Measurements from ENCODE around the gene SGSH.

SGSH gene

GRCh38 chr17:80164185-80164584 lies 55.9 kb downstream of the SGSH start:
- DNase-seq (ENCODE audit: low spot score) = no peak

GRCh38 chr17:80163336-80163735 lies 56.8 kb downstream of the SGSH start:
- Histone ChIP-seq H3K36me3 (ENCODE audit: low read depth) (no peaks in the 10 kb centered on the region), H3K9me3 (ENCODE audit: severe bottlenecking) (no peaks in the 10 kb centered on the region), H3K27me3 (ENCODE audit: insufficient read depth, poor library complexity, severe bottlenecking) (no peaks in the 10 kb centered on the region), H3K4me1 (ENCODE audit: insufficient read depth, poor library complexity, severe bottlenecking) (no peaks in the 10 kb centered on the region), H3K4me3 (ENCODE audit: severe bottlenecking) (no peak overlapping the region), H3K27ac (ENCODE audit: poor library complexity, severe bottlenecking) (no peak overlapping the region)
- no peak for ATAC-seq (ENCODE audit: low read depth)
- TF ChIP-seq CTCF (IDR thresholded peaks at IDR 0.05; ENCODE audit: poor library complexity, severe bottlenecking) = no peak
- DNase-seq (ENCODE audit: low spot score) = no peak

More at GRCh38 chr17:80164185-80164584, 55.9 kb downstream of the SGSH start:
- Histone ChIP-seq H3K27ac (ENCODE audit: poor library complexity, severe bottlenecking) (no peak overlapping the region), H3K4me1 (ENCODE audit: insufficient read depth, poor library complexity, severe bottlenecking) (no peaks in the 10 kb centered on the region), H3K4me3 (ENCODE audit: severe bottlenecking) (no peak overlapping the region), H3K9me3 (ENCODE audit: severe bottlenecking) (no peaks in the 10 kb centered on the region), H3K36me3 (ENCODE audit: low read depth) (no peaks in the 10 kb centered on the region), H3K27me3 (ENCODE audit: insufficient read depth, poor library complexity, severe bottlenecking) (no peaks in the 10 kb centered on the region)
- no peak for ATAC-seq (ENCODE audit: low read depth)
- TF ChIP-seq CTCF (IDR thresholded peaks at IDR 0.05; ENCODE audit: poor library complexity, severe bottlenecking) = no peak

- DNase-seq (ENCODE audit: low spot score) (no peak), ATAC-seq (ENCODE audit: low read depth) (no peak)
- Histone ChIP-seq H3K27me3 (ENCODE audit: insufficient read depth, poor library complexity, severe bottlenecking) (no peaks in the 10 kb centered on the region), H3K36me3 (ENCODE audit: low read depth) (no peaks in the 10 kb centered on the region), H3K4me1 (ENCODE audit: insufficient read depth, poor library complexity, severe bottlenecking) (no peaks in the 10 kb centered on the region), H3K27ac (ENCODE audit: poor library complexity, severe bottlenecking) (no peak overlapping the region), H3K9me3 (ENCODE audit: severe bottlenecking) (peaks cover 3% of the 10 kb centered on the region), H3K4me3 (ENCODE audit: severe bottlenecking) (no peak overlapping the region)
- no peak for TF ChIP-seq CTCF (IDR thresholded peaks at IDR 0.05; ENCODE audit: poor library complexity, severe bottlenecking)
Observed at GRCh38 chr17:80160536-80160935, 59.6 kb downstream of the SGSH start.

All from RWPE2 (cell line).